Keratinocyte (primary cell): ENCODE data around the gene STK38. TPM values are rescaled to one million over a fixed set of nuclear protein-coding genes. Genes with fewer than 3 reads are reported as not detected.

ENCODE experiments used
- DNase-seq: peaks from one replicate; pipeline ENCODE4 v3.0.0-alpha.2; 2011; ENCODE audit warnings: low read depth, missing footprints, low spot score
- FAIRE-seq: peaks from 2 replicates; lab custom pipeline; 2011; peaks lifted over from hg19 to GRCh38; lab: Jason Lieb, UNC
- H2AFZ ChIP-seq: 2 replicates; pipeline ENCODE4 v1.6.0; 2012; ENCODE audit warnings: low read length, control low read depth, inconsistent platforms; ENCODE audit not compliant: control insufficient read depth
- H3K27ac ChIP-seq: 2 replicates; pipeline ENCODE4 v1.5.1; 2011; ENCODE audit warnings: low read length; ENCODE audit not compliant: control insufficient read depth, insufficient read depth
- H3K27me3 ChIP-seq: 3 replicates; pipeline ENCODE4 v1.6.0; 2011; ENCODE audit warnings: low read length; ENCODE audit not compliant: control insufficient read depth, insufficient read depth; ENCODE audit errors: extremely low read depth
- H3K36me3 ChIP-seq, 2 experiments: 2 replicates in 1 of 2; 3 replicates in 1 of 2; pipeline ENCODE4 v1.5.1; 2011; ENCODE audit warnings: low read length in 2 of 2, mild to moderate bottlenecking in 1 of 2; ENCODE audit not compliant: control insufficient read depth in 2 of 2, insufficient read depth in 2 of 2; ENCODE audit errors: extremely low read depth in 1 of 2
- H3K4me1 ChIP-seq: 3 replicates; pipeline ENCODE4 v1.5.1; 2011; ENCODE audit warnings: low read length; ENCODE audit not compliant: control insufficient read depth, insufficient read depth; ENCODE audit errors: extremely low read depth
- H3K4me2 ChIP-seq: 3 replicates; pipeline ENCODE4 v1.6.0; 2011; ENCODE audit warnings: low read depth, low read length; ENCODE audit not compliant: control insufficient read depth, insufficient read depth; ENCODE audit errors: extremely low read depth
- H3K4me3 ChIP-seq, 3 experiments: fragments of 200-600 bp in 1 of 3; sonication (generic) in 1 of 3; 2 replicates in 2 of 3; 3 replicates in 1 of 3; pipeline ENCODE4 v1.5.1; 2011 to 2016; ENCODE audit warnings: low read length in 3 of 3, mild to moderate bottlenecking in 3 of 3, control low read depth in 2 of 3, inconsistent platforms in 1 of 3, low read depth in 1 of 3, mixed read lengths in 1 of 3, mixed run types in 1 of 3, moderate library complexity in 1 of 3; ENCODE audit not compliant: control insufficient read depth in 2 of 3, insufficient read depth in 2 of 3; ENCODE audit errors: extremely low read depth in 1 of 3
- H3K79me2 ChIP-seq: 2 replicates; pipeline ENCODE4 v1.6.0; 2012; ENCODE audit warnings: low read length; ENCODE audit not compliant: control insufficient read depth, insufficient read depth
- H3K9ac ChIP-seq: 3 replicates; pipeline ENCODE4 v1.6.0; 2011; ENCODE audit warnings: low read length; ENCODE audit not compliant: control insufficient read depth, insufficient read depth; ENCODE audit errors: extremely low read depth
- H3K9me1 ChIP-seq: 3 replicates; pipeline ENCODE4 v1.6.0; 2011; ENCODE audit warnings: low read length; ENCODE audit not compliant: control insufficient read depth, insufficient read depth; ENCODE audit errors: extremely low read depth
- H3K9me3 ChIP-seq: 2 replicates; pipeline ENCODE4 v1.5.1; 2012; ENCODE audit warnings: low read depth, low read length; ENCODE audit not compliant: control insufficient read depth
- H4K20me1 ChIP-seq: 3 replicates; pipeline ENCODE4 v1.6.0; 2011; ENCODE audit warnings: low read length; ENCODE audit not compliant: control insufficient read depth, insufficient read depth; ENCODE audit errors: extremely low read depth
- CTCF ChIP-seq, 3 experiments: IDR thresholded peaks in 1 of 3; conservative IDR thresholded peaks in 1 of 3; optimal IDR thresholded peaks in 1 of 3; 2 replicates in 2 of 3; 3 replicates in 1 of 3; pipeline versions ENCODE3 to v1.5.1; 2011; ENCODE audit warnings: low read length in 3 of 3, mild to moderate bottlenecking in 3 of 3, moderate library complexity in 2 of 3, control low read depth in 1 of 3, inconsistent platforms in 1 of 3; ENCODE audit not compliant: insufficient read depth in 2 of 3; ENCODE audit errors: extremely low read depth in 1 of 3
- EZH2 ChIP-seq: IDR thresholded peaks from one replicate; pipeline ENCODE4 v1.6.1; 2012; ENCODE audit warnings: inconsistent platforms, mild to moderate bottlenecking, low read length, moderate library complexity
- dilution Hi-C: fragments of 300-500 bp; cut with MboI; formaldehyde crosslinking; loops from one replicate; pipeline ENCODE4 v1.7.0; 2020; ENCODE audit warnings: low sequenced_read_pairs; ENCODE audit not compliant: extremely low pct_ligation_motif_present
- polyA plus RNA-seq, 5 experiments: library from polyadenylated mRNA; depleted of rRNA in 3 of 5; stranded (reverse) in 3 of 5; stranded (forward) in 1 of 5; unstranded in 1 of 5; fragments of >200 nt; gene quantifications; 1 replicate in 1 of 5; 2 replicates in 3 of 5; 3 replicates in 1 of 5; pipeline versions ENCODE4 v1.2.1 to v1.2.3, GENCODE V29; 2011 to 2012; ENCODE audit warnings: missing spikeins in 2 of 5, low read depth in 1 of 5, low replicate concordance in 1 of 5

Gene STK38
- polyA plus RNA-seq, 1 donor (not counting 4 experiments of a cell fraction or from before 2014, with no cell fraction given), result 24.4 TPM

GRCh38 chr6:36539814-36540568 is 7.3 kb downstream of the STK38 start:
- FAIRE-seq (no peak), DNase-seq (no peak)
- H3K36me3 ChIP-seq, result peaks cover 0 to 6% of the 10 kb centered on the region in 2 experiments
- H3K9me1 ChIP-seq, result no peaks in the 10 kb centered on the region
- no peaks in the 10 kb centered on the region for H3K27me3 ChIP-seq
- H4K20me1 ChIP-seq, result no peaks in the 10 kb centered on the region
- no peak overlapping the region for H3K27ac ChIP-seq
- no peak overlapping the region for H3K4me3 ChIP-seq
- H2AFZ ChIP-seq, result no peak overlapping the region
- H3K4me2 ChIP-seq, result no peak overlapping the region
- peaks cover 26% of the 10 kb centered on the region for H3K79me2 ChIP-seq
- dilution Hi-C loops, result no loop called here
- H3K9me3 ChIP-seq, result no peaks in the 10 kb centered on the region
- no peak overlapping the region for H3K9ac ChIP-seq
- TF ChIP-seq CTCF (optimal IDR thresholded peaks at IDR 0.05 in 1 of 3, IDR thresholded peaks at IDR 0.05 in 1 of 3, conservative IDR thresholded peaks at IDR 0.05 in 1 of 3; ENCODE audit: extremely low read depth in 1 of 3, insufficient read depth in 2 of 3, low read length in 3 of 3) (no peak), EZH2 (no peak)
- H3K4me1 ChIP-seq, result peaks cover 5% of the 10 kb centered on the region

- DNase-seq (no peak), FAIRE-seq (no peak)
- dilution Hi-C loops, result no loop called here
- Histone ChIP-seq H3K4me1 (peaks cover 2% of the 10 kb centered on the region), H3K27me3 (no peaks in the 10 kb centered on the region), H2AFZ (no peak overlapping the region), H3K27ac (no peak overlapping the region), H3K4me2 (no peak overlapping the region), H3K9ac (no peak overlapping the region), H3K79me2 (peaks cover 15% of the 10 kb centered on the region), H4K20me1 (no peaks in the 10 kb centered on the region), H3K36me3 (peaks cover 2 to 6% of the 10 kb centered on the region in 2 experiments), H3K9me3 (no peaks in the 10 kb centered on the region), H3K9me1 (no peaks in the 10 kb centered on the region), H3K4me3 (no peak overlapping the region)
- no peak for TF ChIP-seq CTCF (optimal IDR thresholded peaks at IDR 0.05 in 1 of 3, IDR thresholded peaks at IDR 0.05 in 1 of 3, conservative IDR thresholded peaks at IDR 0.05 in 1 of 3; ENCODE audit: extremely low read depth in 1 of 3, insufficient read depth in 2 of 3, low read length in 3 of 3)
- TF ChIP-seq EZH2, result no peak
Measured at GRCh38 chr6:36536873-36537547, 10.3 kb downstream of the STK38 start.
